Right kidney (tissue), 1 donor: Measurements from ENCODE around the gene TMEM132E.

Experiments
- DNase-seq: peaks from one replicate; pipeline ENCODE4 v3.0.0-alpha.2; 2016

TMEM132E gene

DNA sequence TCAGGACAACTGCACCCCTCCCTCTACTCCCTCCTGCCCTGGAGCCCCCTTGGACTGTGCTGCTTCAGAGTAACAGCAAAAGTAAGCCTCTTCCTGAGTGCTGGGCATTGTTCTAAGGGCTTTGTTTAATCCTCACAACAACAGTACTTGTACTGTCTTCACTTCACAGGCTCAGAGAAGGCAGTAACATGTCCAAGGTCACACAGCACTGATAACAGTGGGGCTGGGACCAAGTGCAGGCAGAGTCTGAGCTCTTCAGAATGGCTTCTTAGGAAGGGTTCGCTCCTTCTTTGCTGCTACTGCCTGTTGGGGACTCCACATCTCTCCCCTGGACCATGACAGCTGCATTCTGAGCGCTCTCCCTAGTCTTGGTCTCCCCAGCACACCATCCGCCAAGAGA lies 24.6 kb downstream of the TMEM132E start:
- no peak for DNase-seq

DNA sequence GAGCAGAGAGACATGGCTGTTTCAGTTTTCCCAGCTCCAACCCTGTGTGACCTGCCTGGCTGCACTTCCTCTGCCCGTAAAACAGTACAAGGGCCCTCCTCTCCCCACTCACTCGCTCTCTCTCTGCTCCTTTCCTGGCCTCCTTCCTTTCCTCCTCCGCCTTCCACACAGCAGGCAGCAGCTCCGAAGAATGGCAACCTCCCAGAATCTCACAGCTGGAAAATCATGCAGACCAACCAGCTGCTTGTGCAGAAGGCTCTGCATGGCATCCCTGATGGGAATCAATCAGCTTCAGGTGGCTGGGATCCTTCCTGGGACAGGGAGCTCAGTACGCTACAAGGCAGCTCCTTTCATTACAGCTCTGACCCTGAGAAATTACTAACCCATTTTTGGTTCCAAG lies 27.4 kb downstream of the TMEM132E start:
- DNase-seq: no peak

DNA sequence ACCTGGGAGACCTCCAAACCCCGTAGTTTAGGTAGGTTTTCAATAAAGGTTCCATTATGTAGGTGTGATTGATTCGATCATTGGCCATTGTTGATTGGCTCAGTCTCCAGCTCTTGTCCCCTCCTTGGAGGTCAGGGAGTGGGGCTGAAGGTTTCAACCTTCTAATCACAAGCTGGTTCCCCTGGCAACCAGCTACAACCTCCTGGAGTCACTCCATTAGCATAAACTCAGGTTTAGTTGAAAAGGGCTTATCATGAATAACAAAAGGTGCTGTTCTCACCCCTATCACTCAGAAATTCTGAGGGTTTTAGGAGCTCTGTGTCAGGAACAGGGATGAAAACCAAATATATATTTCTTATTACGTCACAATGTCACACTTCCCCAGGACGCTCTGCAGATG lies 28.5 kb downstream of the TMEM132E start:
- no peak for DNase-seq

DNA sequence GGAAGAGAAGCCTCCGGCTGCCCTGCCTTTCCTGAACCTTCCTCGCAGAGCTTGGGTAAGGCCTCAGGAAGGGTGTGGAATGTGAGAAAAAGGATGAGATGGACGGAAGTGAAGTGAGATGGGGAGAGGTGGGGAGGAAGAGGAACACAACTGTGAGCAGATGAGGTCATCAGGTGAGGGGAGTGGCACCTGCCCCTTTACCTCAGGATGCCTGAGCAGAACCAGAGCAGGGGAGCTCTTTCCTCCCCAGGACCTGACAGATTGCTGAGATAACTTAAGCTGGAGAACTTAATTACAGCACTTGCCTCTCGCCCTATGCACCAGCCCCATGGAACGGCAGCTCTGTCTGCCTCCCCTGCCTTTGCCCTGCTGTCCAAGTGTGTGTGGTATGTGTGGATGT lies 29.8 kb downstream of the TMEM132E start:
- DNase-seq: no peak

DNA sequence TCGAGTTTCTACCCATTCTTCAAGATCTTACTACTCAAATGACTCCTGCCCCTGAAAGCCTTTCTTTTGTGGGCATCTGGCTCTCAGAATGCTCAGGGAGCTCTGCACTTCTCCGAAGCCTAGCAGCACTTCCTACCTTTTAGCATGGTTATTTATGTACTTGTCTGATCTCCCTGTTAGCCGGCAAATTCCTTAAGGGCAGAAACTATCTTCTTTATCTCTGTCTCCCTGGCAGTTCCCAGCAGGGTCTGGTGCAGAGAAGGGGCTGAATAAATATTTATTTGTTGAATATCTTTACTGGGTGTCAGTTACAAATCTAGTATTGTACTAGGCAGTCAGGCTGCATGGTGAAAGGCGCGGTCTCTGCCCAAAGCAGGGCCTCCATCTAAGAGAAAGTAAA lies 30.7 kb downstream of the TMEM132E start:
- no peak for DNase-seq

DNA sequence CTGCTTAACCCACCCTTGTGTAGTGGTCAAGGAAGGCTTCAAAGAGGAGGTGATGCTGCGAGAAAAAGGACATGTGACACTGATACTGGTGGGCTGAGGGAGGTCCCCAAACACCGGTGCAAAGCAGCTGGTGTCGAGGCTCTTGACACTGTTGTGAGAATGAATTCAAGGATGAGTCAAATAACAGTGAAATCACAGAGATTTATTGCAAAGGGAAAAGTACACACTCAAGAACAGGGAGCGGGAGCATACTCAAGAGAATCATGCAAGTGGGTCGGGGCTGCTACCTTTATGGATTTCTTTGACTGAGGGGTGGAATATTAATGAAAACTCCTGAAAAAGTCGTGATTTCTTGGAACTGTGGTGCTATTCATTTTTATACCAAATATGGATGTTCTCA lies 31.1 kb downstream of the TMEM132E start:
- DNase-seq: no peak

DNA sequence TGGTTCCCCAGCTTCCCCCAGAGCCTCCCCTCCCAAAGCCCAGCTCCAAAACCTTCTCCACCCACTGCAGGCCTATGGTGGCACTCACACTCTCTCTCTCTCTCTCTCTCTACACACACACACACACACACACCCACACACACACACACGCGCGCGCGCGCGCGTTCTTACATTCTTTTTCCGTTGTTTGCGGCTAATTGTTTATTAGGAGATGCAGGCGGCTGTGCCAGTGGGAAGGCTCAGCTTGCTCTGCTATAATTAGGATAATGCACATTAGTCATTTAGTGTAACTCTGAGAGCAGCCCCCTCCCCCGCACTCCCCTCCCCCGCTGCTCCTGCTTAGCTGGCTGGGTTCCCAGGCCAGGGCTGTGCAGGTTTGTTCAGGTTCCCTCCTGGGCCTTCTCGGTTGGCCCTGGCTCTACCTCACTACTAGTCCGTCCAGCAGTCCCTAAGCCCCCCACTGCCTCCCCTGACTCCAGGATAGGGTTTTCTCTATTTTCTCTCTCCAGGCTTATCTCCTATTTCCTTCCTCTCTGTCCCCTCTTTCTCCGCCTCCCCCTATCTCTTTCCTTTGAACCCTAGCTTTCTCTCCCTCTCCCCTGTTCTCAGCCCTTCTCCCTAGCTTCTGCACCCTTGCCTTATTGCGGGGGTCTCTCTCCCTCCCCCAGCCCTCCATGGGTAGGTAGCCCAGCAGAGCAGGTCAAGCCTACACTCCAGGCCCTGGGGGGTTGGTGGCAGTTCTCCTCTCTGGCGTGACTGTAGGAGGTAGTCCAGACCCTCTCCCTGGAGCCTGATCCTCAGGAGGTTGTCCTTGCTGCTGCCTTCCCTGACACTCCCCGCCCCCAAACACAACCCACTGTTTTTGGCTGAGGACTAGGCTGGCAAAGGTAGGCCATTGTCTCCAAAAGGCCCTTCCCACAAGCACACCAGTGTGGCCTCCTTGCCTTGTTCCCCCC lies 34.0 kb downstream of the TMEM132E start:
- DNase-seq: peak; percentile 75

DNA sequence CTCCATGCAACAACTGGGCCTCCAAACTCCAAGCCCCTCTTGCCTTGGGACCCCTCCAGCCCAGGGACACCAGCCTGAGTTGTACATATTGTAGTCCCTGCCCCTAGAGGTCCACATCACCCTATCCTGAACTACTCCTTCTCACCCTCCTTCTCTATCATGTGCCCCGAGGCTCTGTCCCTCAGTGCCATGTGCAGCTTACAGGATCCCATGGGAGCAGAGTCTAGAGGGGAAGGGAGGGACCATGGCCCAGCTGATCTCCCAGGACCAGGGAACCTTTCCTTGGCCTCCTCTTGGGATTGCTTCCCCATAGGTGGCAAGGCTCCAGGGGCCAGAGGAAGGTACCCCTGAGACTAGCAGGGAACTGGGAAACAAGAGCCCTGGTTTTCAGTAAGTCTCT lies 35.3 kb downstream of the TMEM132E start:
- DNase-seq: no peak

DNA sequence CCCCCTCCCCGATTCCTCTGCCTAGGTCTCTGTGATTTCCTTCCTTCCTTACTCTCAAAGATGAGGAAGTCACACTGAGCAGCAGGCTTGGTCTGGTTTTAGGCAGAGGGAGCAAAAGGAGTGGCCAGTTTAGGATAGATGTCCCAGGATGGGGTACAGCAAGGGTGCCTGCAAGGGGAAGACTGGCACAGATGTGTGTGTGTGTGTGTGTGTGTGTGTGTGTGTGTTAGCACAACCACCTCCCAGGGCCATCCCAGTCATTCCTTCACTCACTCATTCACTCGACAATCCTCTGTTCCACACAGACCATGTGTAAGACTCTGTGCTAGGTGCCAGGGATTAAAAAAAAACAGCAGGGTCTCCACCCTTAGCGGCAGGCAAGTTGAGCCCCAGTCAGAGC lies 35.9 kb downstream of the TMEM132E start:
- DNase-seq: no peak

DNA sequence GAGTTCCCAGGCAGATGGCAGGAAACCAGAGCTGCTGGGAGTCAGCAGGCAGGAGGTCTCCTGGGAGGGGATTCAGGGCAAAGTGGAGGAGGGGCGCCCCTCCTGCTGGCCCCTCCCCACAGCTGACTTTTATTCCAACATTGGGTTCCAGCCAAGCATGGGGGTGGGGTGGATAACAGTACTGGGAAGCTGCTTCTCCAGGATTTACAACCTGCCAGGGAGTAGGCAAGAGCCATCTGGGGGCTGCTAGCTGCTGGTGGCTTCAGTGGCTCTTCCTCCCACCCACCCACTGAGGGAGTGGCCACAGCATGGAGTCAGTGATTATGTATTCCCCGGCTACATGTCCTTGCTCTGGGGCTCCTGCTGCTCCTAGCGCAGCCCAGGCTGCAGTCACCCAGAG lies 36.8 kb downstream of the TMEM132E start:
- DNase-seq: peak; percentile 65

DNA sequence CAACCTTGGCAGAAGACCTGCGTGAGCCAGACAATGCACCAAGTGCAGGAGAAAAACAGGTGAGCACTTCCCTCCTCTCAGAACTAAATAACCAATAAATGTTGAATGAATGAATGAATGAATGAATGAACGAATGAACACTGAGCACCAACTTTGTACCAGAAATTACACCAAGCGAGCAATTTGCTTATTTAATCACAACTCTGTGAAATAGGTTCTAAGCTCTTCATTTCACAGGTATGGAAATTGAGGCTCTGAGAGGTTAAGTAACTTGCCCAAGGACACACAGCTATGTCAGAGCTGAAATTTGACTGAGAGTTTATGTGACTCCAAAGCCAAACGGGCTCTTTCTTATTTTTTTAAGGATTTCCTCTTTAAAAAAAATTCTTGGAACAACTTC lies 38.0 kb downstream of the TMEM132E start:
- no peak for DNase-seq

DNA sequence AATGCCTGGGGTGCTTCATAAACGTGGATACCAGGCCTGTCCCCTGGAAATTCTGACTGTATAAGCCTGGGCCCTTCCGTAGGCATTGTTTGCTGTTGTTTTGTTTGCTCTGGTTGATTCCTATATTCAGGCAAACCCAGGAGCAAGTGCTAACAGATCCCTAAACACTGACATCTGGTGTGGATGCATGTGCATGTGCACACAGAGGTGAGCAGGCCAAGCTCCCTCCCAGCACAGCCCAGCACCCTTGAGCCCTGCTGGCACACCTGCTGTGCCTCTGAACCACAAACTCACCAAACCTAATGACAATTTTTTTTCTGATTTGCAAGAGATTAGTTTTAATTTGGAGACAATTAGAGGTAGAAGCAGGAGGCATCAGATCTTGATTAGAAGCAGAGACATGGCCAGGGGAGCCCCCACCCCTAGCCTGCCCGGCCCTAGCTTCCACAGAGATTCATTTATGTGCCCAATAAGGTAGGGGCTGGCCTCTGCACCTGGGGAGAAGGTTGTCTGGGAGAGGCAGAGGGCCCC lies 40.4 kb downstream of the TMEM132E start:
- no peak for DNase-seq

DNA sequence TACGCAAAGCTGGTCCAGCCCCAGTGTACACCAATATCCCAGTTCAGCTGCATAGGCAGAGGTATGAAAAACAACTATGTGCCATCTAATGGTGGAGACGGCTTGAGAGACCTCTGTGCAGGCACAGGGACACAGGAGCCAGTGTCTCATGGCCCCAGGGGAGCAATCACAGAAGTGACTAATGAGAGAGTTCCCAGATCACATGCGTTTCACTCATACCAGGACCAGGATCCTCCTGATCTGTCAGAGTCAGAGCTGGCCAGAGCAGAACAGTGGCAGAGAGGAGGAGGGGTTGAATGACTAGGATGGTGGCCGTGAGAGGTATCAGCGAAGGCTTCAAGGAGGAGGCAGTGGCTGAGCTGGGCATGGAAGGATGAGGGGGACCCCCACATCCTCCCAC lies 41.1 kb downstream of the TMEM132E start:
- no peak for DNase-seq

DNA sequence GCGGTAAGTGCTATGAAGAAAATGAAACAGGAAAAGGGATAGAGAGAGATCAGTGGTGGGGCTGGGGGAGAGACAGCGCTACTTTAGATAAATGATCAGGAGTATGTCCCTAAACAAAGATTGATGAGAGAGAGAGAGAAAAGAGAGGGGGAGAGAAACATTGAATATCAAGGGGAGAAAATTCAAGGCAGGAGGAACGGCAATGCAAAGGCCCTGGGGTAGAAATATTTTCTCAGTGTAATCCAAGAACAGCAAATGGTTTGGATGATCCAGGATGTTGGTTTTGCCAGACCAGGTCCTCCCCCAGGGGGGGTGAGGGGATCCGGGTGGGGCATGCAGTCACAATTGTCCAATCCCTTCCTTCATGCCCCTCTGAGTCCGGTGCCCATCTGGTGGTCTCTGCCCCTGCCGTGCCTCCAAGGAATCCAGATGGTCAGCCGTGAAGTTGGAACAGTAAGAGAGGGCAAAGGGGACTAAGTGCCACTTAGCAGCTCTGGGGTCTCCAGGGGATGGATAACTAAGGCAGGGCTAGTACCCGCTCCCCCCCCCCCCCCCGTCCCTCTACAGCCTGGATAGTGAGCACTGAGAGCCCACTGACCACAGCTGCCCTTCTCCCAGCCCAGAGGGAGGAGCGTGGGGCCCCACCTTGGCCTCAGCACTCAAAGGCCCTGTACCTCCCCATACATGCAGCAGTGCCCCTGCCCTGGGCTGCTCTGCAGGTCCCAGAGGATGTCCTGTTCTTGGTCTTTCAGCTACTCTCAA lies 43.7 kb downstream of the TMEM132E start:
- no peak for DNase-seq

DNA sequence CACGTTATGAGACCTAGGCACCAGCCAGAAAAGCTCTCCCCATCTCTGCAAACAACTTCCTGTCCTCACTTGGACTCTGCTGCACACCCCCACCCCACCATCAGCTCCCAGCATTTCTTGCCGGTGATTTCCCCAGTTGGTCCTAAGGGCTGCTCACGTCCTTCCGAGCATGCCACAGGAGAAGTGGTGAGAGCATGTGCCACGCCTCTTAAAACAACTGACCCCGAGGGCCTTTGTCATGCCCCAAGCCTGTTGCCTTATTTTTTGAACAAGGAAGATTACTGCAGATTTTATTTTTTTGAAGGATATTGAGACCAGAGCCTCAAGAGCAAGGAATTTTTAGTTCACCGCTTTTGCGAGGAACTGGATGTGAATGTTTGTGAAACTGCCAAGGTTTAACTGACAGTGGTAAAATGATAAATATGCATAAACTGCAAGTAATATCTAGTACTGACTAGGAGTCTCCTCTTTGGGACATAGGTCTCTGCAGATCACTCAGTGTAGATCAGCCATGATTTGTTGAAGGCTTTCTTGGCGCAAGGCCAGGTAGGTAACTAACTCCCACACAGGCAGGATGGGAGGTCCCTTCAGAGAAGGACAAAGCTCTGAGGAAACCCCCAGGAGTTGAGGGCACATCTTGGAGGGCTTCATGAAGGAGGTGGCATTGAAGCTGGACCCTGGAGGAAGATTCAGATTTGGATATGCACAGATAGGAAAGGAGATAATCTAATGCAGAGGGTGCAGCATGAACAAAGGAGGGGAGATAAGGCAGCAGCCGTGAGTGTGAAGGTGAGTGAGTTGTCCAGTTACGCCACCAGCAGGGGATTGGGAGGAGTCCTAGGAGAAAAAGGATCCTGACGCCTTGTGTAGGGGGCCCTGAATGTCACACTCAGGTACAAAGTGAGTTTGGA lies 44.7 kb downstream of the TMEM132E start:
- DNase-seq: no peak

DNA sequence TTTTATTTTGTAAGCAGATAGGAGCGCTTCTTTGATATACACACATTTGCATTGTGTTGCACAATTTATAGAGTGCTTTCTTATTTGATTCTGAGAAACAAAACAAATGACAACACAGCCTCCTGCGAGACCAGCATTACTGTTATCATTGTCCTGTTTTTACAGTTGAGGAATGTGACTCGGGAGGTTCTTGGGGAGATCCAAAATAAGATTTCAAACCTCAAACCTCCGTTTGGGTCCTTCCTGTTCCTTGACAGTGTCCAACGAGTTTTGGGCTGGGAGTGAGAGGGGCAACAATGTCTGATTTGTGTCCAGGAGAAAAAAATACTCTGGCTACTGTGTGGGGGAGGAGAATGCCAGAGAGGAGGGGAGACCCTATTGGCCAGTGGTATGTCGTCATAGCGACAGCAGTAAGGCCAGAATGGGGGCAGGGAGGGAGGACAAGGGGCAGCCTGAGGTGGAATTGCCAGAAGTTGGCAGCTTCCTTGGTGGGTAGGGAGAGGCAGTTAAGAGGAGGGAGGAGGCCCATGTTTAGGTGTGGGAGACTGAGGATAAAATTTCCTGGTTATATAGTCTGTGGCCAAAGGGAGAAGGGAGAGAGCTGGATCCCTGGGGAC lies 45.5 kb downstream of the TMEM132E start:
- DNase-seq: peak; percentile 28

DNA sequence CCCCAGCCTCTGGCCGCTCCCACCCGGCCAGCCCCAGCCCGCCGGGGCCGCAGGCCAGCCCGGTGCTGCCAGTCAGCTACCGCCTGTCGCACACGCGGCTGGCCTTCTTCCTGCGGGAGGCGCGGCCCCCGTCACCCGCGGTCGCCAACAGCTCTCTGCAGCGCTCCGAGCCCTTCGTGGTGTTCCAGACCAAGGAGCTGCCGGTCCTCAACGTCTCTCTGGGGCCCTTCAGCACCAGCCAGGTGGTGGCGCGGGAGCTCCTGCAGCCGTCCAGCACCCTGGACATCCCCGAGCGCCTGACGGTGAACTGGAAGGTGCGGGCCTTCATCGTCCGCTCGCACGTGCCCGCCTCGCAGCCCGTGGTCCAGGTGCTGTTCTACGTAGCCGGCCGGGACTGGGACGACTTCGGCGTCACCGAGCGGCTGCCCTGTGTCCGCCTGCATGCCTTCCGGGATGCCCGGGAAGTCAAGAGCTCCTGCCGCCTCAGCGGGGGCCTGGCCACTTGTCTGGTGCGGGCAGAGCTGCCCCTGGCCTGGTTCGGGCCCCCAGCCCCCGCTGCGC lies 46.8 kb downstream of the TMEM132E start:
- DNase-seq: peak; percentile 44

DNA sequence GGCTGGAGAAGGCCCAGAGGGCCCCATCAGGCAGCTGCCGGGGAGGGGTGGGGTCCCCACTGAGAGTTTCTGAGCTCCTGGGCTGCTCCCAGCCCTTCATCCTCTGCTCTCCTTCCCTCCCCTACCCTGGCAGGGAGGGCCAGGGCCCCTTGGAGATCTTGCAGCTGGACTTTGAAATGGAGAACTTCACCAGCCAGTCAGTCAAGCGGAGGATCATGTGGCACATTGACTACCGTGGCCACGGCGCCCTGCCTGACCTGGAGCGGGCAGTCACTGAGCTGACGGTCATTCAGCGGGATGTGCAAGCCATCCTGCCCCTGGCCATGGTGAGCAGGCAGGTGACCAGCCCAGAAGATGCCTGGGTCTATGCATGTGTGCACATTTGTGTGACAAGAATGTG lies 49.5 kb downstream of the TMEM132E start:
- DNase-seq: no peak

DNA sequence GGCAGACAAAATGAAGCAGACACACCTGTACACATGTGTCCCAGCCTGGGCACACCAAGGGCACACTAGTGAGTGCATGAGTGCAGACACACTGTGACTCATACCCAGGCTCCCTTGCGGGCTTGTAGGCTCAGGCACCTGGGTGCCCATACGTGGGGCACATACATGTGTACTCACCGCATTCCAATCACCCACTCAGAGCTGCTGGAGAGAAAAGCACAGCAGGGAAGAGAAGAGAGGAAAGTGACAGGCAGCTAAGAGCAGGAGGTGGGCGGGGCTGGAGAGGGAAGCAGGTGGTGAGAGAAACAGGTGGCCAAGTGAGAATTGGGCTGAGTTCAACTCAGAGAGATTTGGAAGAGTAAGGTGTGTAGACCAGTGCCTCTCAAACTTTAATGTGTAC lies 54.0 kb downstream of the TMEM132E start:
- DNase-seq: no peak

DNA sequence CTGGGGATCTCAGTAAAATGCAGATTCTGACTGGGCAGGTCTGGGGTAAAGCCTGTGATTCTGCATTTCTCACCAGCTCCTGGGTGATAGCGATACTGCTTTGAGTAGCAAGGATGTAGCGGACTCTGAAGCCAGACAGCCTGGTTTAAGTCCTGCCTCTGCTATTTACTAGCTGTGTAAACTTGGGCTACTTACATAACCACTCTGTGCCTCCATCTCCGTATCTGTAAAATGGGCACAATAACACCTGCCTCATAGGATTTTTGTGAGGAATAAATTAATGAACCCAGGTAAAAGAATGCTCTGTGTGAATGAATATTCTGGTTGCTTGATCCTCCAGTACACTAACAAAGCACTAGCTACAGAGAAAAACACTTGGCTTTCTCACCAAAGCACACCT lies 54.4 kb downstream of the TMEM132E start:
- DNase-seq: no peak

DNA sequence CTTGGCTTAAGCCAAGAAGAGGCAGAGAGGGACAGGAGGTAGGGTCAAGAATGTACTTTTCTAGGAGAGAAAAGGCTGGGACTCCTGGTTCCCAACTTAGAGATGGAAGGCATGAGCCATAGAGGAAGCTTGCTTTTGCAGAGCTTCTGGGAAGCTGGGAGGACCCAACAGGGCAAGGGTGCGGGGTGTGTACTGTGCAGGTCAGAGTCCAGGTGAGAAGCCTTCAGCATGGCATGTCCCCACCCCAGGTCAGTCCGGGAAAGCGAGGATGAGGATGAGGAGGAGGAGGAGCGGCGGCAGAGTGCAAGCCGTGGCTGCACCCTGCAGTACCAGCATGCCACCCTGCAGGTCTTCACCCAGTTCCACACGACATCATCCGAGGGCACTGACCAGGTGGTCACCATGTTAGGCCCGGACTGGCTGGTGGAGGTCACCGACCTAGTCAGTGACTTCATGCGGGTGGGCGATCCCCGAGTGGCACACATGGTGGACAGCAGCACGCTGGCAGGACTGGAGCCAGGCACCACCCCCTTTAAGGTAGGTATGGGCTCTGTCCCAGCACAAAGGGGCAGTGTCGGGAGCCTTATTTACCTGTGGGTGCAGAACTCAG lies 55.3 kb downstream of the TMEM132E start:
- DNase-seq: no peak
